HUDEP-2 (cell line): ENCODE measurements around the gene PRKCQ.

ENCODE experiments used
- DNase-seq, 76 experiments: peaks; one replicate each; lab custom pipeline; 2025; ENCODE audit not compliant: unreplicated experiment in 76 of 76; lab: John Stamatoyannopoulos, UW

Gene PRKCQ

GRCh38 chr10:6528198-6528950 lies 51.7 kb downstream of the PRKCQ start:
- DNase-seq, result no peak

GRCh38 chr10:6525599-6526165 lies 54.4 kb downstream of the PRKCQ start:
- DNase-seq, result no peak

GRCh38 chr10:6522230-6522629 lies 57.8 kb downstream of the PRKCQ start:
- no peak for DNase-seq

- DNase-seq, result no peak
These were observed 59.9 kb downstream of the PRKCQ start for GRCh38 chr10:6520138-6520537.

- DNase-seq, result no peak
These were observed 61.2 kb downstream of the PRKCQ start for GRCh38 chr10:6518791-6519429.

- no peak for DNase-seq
These were observed 63.2 kb downstream of the PRKCQ start for GRCh38 chr10:6516929-6517284.

- no peak for DNase-seq
These were observed 63.7 kb downstream of the PRKCQ start for GRCh38 chr10:6516281-6516928.

GRCh38 chr10:6514844-6515780 lies 65.0 kb downstream of the PRKCQ start:
- DNase-seq, result peak in 31 of 76 experiments; percentile 1 to 65 (median 15)

- no peak for DNase-seq
These were observed 65.9 kb downstream of the PRKCQ start for GRCh38 chr10:6514180-6514579.

- DNase-seq, result no peak
These were observed 66.6 kb downstream of the PRKCQ start for GRCh38 chr10:6513476-6513875.

- no peak for DNase-seq
These were observed 67.9 kb downstream of the PRKCQ start for GRCh38 chr10:6512182-6512581.

GRCh38 chr10:6511347-6511746 lies 68.7 kb downstream of the PRKCQ start:
- no peak for DNase-seq

GRCh38 chr10:6507311-6507710 lies 72.8 kb downstream of the PRKCQ start:
- DNase-seq, result no peak

- no peak for DNase-seq
These were observed 74.8 kb downstream of the PRKCQ start for GRCh38 chr10:6505300-6505699.

GRCh38 chr10:6504296-6504695 lies 75.8 kb downstream of the PRKCQ start:
- DNase-seq, result no peak

GRCh38 chr10:6503171-6503570 lies 76.9 kb downstream of the PRKCQ start:
- no peak for DNase-seq

GRCh38 chr10:6501931-6502330 lies 78.1 kb downstream of the PRKCQ start:
- DNase-seq, result no peak

- no peak for DNase-seq
These were observed 80.1 kb downstream of the PRKCQ start for GRCh38 chr10:6499974-6500373.

GRCh38 chr10:6498771-6499170 lies 81.3 kb downstream of the PRKCQ start:
- DNase-seq, result no peak

GRCh38 chr10:6497620-6498019 lies 82.5 kb downstream of the PRKCQ start:
- DNase-seq, result no peak
